ENCODE results near the gene ADCY7. TPM values are rescaled to one million over a fixed set of nuclear protein-coding genes. Genes with fewer than 3 reads are reported as not detected.

Gene ADCY7
- polyA plus RNA-seq, 1 donor from 2014 or later, result 40.6 TPM

DNA sequence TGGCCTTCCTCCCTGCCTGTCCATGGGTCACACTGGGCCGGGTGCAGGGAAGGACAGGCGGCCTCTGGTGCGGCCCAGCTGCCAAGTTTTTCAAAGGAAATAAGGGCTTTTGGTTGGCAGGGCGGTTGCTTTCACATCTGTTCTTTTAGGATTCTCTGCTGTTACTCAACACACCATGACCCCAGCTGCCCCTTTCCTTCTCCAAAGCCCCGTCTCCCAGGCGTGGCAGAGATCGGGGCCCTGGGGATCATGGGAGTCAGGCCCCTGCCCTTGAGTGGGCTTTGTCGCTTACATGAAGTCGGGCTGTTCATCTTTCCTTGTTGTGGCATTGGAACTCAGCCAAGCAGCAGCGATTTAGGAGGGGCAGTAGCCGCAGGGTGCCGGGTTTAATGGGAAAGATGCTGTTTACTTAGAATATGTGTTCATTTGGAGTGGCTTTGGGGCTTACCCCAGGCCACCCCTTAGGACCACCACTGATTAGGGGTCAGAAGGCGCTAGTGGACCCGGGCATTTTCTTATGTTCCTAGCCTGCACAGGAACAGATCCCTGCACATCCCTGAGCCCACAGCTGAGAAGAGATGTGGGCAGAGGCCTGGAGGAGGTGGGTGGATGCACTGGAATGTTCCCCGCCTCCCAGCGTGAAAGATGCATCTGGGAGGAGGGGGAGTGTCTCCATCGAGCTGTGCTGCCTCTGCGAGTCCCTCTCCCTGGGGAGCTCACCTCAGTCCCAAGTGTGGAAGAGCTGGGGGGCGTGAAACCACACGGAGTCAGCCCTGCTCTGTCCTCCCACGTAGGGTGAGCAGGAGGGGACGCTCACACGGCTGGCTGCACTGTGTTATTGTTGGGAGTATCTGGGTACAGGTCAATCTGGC lies 6.8 kb upstream of the ADCY7 start:
- H3K36me3 Mint-ChIP-seq, result no peaks in the 10 kb centered on the region
- H3K4me3 Mint-ChIP-seq, result peak overlapping the region in 1 of 4 donors; percentile 44
- H3K4me1 Mint-ChIP-seq, result peaks cover 6 to 8% (median 7%) of the 10 kb centered on the region in 3 donors
- no peaks in the 10 kb centered on the region for H3K9me3 Mint-ChIP-seq
- peak overlapping the region in 2 of 3 donors; percentile 30 to 39 for H3K27ac Mint-ChIP-seq
- peaks cover 10% of the 10 kb centered on the region for H3K27me3 Mint-ChIP-seq

DNA sequence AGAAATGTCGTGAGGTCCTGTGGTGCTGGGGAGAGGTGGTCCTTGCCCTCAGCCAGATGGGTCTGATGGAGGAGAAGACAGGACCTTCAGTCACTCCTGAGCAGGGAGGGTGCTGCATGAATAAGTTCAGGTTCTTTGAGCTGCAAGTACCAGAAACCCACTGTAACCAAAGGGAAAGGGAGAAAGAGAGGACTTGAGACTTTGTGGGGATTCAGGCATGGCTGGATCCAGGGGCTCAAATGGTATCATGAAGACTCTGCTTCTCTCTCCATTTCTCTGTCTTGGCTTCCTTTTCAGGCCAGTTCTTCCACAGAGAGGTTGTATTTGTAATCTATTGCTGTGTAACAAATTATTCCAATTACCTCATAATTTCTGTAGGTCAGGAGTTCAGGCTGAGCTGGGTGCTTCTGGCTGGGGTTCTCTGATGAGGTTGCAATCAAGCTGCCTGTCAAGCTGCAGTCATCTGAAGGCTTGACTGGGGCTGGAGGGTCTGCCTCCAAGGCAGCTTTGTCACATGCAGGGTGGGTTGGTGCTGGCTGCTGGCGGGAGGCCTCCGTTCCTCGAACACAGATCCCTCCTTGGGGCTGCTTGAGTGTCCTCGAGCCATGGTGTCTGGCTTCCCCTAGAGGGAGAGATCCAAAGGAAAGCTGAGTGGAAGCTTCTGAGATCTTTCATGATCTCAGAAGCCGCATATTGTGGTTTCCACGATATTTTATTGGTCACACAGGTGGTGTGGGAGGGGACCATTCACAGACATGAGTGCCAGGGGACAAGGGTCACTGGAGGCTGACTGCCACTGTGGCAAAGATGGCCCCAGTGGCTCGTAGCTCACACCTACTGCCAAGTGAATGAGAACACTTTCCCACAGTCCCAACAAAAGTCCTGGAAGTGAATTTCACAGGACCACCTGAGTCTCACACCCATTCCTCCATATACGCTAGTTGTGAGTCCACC lies 5.9 kb upstream of the ADCY7 start:
- Mint-ChIP-seq H3K9me3 (no peaks in the 10 kb centered on the region), H3K27me3 (peaks cover 10% of the 10 kb centered on the region), H3K4me1 (peaks cover 12 to 14% (median 12%) of the 10 kb centered on the region in 3 donors), H3K27ac (peak overlapping the region in 1 of 3 donors; percentile 80), H3K36me3 (peaks cover 2% of the 10 kb centered on the region), H3K4me3 (no peak overlapping the region)

DNA sequence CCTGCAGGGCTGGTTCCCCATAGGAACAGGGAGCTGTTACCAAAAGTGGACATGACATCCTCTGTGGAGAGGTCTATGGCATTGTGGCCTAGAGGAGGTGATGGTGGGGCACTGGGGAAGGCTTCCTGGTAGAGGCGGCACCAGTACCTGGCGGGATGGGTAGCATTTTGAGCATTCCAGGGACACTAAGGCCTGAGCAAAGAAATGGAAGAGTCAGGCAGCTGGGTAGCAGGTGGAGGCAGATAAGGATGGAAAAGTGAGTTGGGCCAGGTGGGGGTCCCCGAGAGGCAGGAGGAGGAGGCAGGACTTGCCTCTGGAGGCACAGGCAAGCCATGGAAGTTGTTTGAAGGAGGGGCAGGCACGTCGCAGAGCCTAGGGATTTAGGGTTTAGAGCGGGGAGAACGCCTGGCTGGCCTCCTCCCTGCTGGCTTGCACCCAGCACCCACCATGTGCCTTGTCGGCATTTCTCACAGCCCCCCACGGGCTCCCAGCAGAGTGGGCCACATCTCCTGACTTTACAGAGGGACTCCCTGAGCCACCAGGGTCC lies 5.1 kb upstream of the ADCY7 start:
- Mint-ChIP-seq H3K4me3 (no peak overlapping the region), H3K27me3 (peaks cover 10% of the 10 kb centered on the region), H3K27ac (peak overlapping the region in 1 of 3 donors; percentile 80), H3K4me1 (peaks cover 14 to 19% (median 18%) of the 10 kb centered on the region in 3 donors), H3K9me3 (no peaks in the 10 kb centered on the region), H3K36me3 (peaks cover 2% of the 10 kb centered on the region)

DNA sequence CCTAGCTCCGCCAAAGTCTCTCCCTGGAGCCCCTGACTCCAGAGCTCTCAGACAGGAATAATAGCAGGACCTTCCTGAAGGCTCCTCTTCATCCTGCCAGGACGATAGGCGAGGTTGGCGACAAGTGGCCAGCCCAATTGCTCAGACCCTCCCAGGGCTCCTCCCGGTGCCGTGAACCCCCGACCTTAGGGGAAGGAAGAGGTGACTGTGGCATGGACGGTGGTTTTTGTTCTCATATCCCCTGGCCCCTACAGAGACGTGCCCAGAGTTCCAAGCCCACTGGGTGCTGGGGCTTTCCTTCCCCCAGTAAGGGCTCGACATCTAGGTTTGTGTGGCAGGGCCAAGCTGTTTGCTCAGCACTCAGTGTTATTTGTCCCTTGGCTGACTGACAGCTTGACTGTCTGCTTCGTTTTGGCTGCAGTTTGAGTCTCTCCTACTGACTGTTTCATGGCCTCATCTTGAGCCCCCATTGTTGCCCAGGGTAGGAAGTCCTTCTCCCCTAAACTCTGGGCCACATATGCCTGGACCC lies 4.6 kb upstream of the ADCY7 start:
- Mint-ChIP-seq H3K4me3 (no peak overlapping the region), H3K9me3 (no peaks in the 10 kb centered on the region), H3K27me3 (peaks cover 10% of the 10 kb centered on the region), H3K27ac (no peak overlapping the region), H3K4me1 (peaks cover 16 to 22% (median 19%) of the 10 kb centered on the region in 3 donors), H3K36me3 (peaks cover 2% of the 10 kb centered on the region)

DNA sequence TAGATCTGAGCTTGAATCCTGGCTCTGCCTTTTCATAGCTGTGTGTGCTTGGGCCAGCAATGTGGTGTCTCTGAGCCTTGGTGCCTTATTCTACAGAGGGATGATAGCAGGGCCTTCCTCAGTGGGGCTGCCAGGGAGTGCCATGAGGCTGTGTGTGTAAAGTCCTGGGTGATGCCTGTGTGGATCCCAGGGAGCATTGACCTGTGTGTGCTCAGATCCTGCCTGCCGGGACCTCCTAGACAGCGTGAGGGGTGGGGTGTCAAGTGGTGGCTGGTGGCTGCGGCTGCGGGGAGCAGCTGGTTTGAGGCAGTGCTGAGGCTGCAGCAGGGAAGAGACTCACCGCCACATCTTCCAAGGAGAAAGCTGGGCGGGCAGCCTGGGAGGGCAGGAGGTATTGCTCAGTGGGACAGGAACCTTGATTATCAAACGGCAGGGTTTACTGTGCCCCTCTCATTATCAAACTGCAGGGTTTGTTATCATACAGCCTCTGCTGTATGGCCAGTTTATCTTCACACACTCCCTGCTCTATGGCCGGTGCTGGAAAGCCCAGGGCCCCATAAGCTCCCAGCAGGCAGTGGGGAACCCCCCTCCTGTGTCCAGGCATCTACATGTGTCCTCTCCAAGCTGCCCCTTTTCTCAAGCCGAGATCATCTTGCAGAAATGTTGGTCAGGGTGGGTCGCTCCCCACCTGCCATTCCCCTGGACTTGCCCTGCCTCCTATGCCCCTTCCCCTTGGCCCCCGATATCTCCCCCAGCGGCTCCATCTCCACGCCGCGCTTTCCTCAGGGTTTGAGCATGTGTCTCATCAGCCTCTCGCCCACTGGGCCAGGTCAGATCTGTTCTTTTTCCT lies 3.1 kb upstream of the ADCY7 start:
- Mint-ChIP-seq H3K9me3 (no peaks in the 10 kb centered on the region), H3K4me1 (peaks cover 27 to 32% (median 31%) of the 10 kb centered on the region in 3 donors), H3K4me3 (no peak overlapping the region), H3K27ac (no peak overlapping the region), H3K27me3 (peaks cover 10% of the 10 kb centered on the region), H3K36me3 (peaks cover 2% of the 10 kb centered on the region)

DNA sequence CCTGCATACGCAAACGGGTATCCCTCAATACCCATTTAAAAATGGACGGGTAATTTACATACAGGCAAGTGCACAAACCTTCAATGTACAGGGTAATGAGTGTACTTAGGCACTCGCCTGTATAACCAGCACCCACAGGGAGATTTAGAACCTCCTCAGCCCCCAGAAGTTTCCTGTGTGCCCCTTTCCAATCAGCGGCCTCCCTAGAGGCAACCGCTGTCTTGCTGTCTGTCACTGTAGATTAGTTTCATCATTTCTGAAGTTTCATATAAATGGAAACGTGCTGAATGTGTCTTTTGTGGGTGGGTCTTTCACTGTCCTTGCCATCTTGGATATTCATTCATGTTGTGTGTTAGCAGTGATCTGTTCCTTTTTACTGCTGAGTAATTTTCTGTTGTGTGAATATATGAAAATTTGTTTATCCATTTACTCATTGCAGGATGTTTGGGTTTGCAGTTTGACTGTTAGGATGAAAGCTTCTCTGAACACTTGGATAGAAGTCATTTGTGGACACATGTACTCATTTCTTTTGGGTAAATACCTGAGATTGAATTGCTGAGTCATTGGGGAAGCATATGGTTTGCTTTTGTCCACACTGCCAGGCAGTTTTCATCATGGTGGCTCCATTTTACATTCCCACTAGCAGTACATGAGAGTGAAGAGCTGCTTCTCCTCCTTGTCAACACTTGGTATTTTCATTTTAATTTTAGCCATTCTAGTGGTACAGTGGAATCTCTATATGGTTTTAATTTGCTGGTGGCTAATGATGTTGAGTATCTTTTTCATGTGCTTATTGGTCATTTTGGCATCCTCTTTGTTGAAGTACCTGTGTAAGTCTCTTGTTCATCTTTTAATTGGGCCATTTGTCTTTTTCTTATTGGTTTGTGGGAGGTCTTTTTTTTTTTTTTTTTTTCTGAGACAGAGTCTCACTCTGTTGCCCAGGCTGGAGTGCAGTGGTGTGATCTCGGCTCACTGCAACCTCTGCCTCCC lies 2.1 kb upstream of the ADCY7 start:
- Mint-ChIP-seq H3K27ac (no peak overlapping the region), H3K4me1 (peaks cover 32 to 38% (median 33%) of the 10 kb centered on the region in 3 donors), H3K9me3 (no peaks in the 10 kb centered on the region), H3K27me3 (peaks cover 10% of the 10 kb centered on the region), H3K36me3 (peaks cover 2% of the 10 kb centered on the region), H3K4me3 (no peak overlapping the region)

DNA sequence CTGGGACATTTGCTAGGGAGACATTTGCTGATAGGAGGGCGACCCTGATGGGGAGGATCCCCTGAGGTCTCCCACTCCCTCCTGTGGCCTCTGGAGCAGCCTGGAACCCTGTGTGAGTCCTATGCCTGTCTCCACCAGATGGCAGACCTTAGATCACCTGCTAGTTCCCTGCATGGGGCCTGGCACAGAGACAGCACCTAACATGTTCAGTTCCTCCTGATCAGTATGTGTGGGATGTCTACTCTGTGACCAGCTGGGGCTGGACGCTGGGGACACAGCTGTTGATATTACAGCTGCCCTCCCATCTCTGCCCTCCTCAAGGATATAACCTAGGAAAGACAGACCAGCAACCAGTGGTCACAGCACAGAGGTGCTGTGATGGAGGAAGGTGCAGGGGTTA lies 1.1 kb upstream of the ADCY7 start:
- Mint-ChIP-seq H3K36me3 (peaks cover 2% of the 10 kb centered on the region), H3K9me3 (no peaks in the 10 kb centered on the region), H3K4me1 (peaks cover 32 to 43% (median 36%) of the 10 kb centered on the region in 3 donors), H3K27me3 (peaks cover 5% of the 10 kb centered on the region), H3K27ac (peak overlapping the region in 2 of 3 donors; percentile 49 to 87), H3K4me3 (peak overlapping the region; percentile 68 to 94 (median 82))

DNA sequence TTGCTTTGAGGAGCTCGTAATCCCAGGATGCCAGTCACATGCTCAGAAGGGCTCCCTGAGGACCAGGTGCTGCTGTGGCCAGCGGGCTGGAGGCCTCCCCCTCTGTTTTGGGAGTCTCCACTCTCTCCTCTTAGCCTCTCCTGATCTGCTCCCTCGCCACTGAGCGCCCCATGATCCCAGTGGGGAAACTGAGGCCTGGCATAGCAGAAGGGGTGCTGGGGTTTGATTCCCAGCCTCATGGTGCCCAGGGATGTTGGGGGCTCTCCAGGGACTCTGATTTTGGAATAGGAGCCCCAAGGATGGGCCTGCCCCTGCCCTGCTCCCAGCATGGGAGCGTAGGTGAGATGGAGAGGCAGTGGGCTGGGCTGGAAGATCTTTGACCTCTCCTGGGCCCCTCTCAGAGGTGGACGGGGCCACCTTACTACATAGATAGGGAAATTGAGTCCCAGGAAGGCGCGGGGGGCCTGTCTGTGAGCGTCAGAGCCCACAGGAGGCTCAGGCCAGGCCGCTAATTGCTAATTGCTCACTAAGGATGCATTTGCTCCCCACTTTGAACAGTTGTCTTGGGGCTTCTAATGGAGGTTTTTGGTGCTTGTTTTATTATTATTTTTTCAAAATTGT lies 525 bp upstream of the ADCY7 start:
- Mint-ChIP-seq H3K4me3 (peak overlapping the region; percentile 83 to 96 (median 92)), H3K27ac (peak overlapping the region; percentile 78 to 93 (median 85)), H3K9me3 (no peaks in the 10 kb centered on the region), H3K36me3 (peaks cover 2% of the 10 kb centered on the region), H3K27me3 (no peaks in the 10 kb centered on the region), H3K4me1 (peaks cover 36 to 43% (median 38%) of the 10 kb centered on the region in 3 donors)

DNA sequence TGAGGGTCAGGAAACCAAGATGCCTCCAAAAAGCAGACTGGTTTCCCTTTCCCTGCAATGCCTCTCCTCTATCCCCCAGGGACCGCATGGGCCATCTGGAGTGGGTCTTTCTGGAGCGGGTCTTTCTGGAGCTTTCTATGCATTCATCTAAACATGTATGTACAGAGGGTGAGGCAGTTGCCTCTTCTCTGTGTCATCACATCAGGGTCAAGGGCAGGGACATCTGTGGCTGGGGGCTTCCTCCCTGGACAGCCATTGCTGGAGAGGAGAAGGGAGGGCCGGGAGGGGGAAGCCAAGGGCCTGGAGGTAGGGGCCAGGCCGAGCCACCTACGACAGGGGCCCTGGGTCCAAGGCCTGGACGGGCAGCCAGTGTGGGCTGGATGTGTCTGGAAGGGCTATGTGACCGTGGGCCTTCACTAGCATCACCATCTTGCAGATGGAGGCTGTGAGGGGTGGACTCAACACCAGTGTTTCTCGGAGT lies 840 bp downstream of the ADCY7 start:
- H3K4me3 Mint-ChIP-seq, result peak overlapping the region; percentile 83 to 96 (median 92)
- peaks cover 37 to 43% (median 43%) of the 10 kb centered on the region in 3 donors for H3K4me1 Mint-ChIP-seq
- H3K27ac Mint-ChIP-seq, result peak overlapping the region; percentile 71 to 93 (median 85)
- H3K36me3 Mint-ChIP-seq, result peaks cover 2% of the 10 kb centered on the region
- H3K9me3 Mint-ChIP-seq, result no peaks in the 10 kb centered on the region
- no peaks in the 10 kb centered on the region for H3K27me3 Mint-ChIP-seq

DNA sequence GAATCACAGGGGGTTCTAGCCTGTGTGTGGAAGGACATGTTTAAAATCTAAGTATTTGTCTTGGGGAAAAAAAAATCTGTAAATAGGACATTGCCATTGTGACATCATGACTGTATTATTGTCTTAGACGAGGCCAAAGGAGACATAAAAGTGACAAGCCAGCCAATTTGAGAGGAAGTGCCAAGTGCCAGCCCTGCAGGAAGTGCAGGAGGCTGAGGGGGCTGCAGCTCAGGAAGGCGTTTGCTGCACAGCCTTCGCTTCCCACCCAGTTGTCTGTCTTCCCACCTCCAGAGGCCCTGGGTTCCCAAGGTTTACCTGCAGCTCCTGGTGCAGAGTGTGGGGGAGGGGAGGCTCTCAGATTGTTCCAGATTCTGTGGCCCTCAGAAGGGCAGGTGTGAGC lies 1.3 kb downstream of the ADCY7 start:
- H3K4me3 Mint-ChIP-seq, result peak overlapping the region; percentile 83 to 96 (median 92)
- H3K36me3 Mint-ChIP-seq, result peaks cover 2% of the 10 kb centered on the region
- no peaks in the 10 kb centered on the region for H3K27me3 Mint-ChIP-seq
- H3K4me1 Mint-ChIP-seq, result peaks cover 39 to 44% (median 43%) of the 10 kb centered on the region in 3 donors
- H3K9me3 Mint-ChIP-seq, result no peaks in the 10 kb centered on the region
- peak overlapping the region in 2 of 3 donors; percentile 85 to 93 for H3K27ac Mint-ChIP-seq

DNA sequence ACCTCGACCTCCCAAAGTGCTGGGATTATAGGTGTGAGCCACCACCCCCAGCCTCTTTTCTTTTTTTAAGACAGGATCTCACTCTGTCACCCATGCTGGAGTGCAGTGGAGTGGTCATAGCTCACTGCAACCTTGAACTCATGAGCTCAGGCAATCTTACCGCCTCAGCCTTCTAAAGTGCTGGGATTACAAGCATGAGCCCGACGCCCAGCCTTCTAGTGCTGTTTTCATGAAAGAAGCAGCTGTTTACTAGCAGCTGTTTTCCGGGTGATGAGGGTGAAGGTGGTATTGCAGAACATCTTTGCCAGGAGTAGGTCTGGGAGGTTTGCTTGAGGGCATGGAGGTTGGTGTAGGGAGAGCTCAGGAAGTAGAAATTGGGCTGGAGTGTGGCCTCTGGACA lies 2.0 kb downstream of the ADCY7 start:
- Mint-ChIP-seq H3K4me3 (peak overlapping the region in 3 of 4 donors; percentile 34 to 83 (median 46)), H3K27me3 (no peaks in the 10 kb centered on the region), H3K36me3 (peaks cover 2% of the 10 kb centered on the region), H3K9me3 (no peaks in the 10 kb centered on the region), H3K27ac (peak overlapping the region; percentile 85 to 93 (median 88)), H3K4me1 (peaks cover 45 to 50% (median 46%) of the 10 kb centered on the region in 3 donors)

DNA sequence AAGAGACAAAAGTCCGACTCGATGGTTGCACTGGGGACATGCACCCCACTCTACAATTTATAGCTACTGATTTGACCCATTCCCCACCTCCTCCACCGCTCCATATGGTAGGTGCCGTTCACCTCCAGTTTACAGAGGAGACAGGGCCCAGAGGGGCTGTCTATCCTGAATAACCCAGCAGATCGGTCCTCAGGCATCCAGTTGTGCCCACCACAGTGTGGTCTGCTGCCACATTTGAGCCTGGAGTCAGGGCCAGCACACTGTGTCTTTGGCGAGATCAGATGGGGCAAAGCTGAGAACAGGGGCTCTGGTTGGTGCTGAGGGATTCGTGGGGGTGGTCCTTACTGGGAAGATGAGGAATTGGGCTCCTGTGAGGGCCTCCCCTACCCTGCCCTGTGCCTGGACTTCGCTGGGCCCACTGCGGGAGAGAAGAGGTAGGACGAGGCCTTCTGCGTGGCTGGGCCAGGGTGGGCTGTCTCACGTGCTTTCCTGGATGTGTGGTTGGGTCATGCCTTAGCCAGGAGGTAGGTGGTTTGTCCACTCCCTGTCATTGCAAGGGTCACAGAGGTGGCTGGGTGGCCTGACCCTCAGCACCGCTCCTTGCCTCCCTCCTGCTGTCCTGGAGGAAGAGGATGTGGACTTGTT lies 2.8 kb downstream of the ADCY7 start:
- Mint-ChIP-seq H3K4me3 (peak overlapping the region in 2 of 4 donors; percentile 49 to 83), H3K9me3 (no peaks in the 10 kb centered on the region), H3K36me3 (peaks cover 2% of the 10 kb centered on the region), H3K27me3 (peaks cover 2% of the 10 kb centered on the region), H3K4me1 (peaks cover 50 to 53% (median 52%) of the 10 kb centered on the region in 3 donors), H3K27ac (peak overlapping the region in 1 of 3 donors; percentile 70)
